Right lung (tissue), 10 donors: ENCODE data around the gene COCH. TPM values are rescaled to one million over a fixed set of nuclear protein-coding genes. Genes with fewer than 3 reads are reported as not detected.

ENCODE experiments used
- DNase-seq, 2 donors: peaks; one replicate each; pipeline ENCODE4 v3.0.0-alpha.2; 2013
- long read RNA-seq, 8 donors: transcript quantifications; one replicate each; lab custom pipeline, GENCODE V29; 2026
- polyA plus RNA-seq, 5 donors: library from polyadenylated mRNA; unstranded; fragments of 120-200 nt; gene quantifications; one replicate each; pipeline versions ENCODE4 v1.2.1 to v1.2.3, GENCODE V29; 2013; ENCODE audit warnings: inconsistent platforms in 1 of 5, low replicate concordance in 1 of 5; ENCODE audit not compliant: insufficient read length in 5 of 5, insufficient read depth in 1 of 5

Gene COCH
- polyA plus RNA-seq = 1 to 10 TPM; 1.1 to 1.8 (median 1.6) TPM
- long read RNA-seq, donor 1 = 0 reads
- long read RNA-seq, donor 2, partial matches to known transcripts = 0 of 2 reads
- long read RNA-seq, donor 2, other reads (novel, unspliced or antisense) = 0 of 2 reads
- long read RNA-seq, donor 3 = 0 reads
- long read RNA-seq, donor 4 = 0 reads
- long read RNA-seq, donor 5, partial matches to known transcripts = 38 of 38 reads
- long read RNA-seq, donor 5, other reads (novel, unspliced or antisense) = 0 of 38 reads
- long read RNA-seq, donor 6 = 0 reads
- long read RNA-seq, donor 7, partial matches to known transcripts = 0 of 1 reads
- long read RNA-seq, donor 7, other reads (novel, unspliced or antisense) = 0 of 1 reads
- long read RNA-seq, donor 8 = 0 reads

DNA sequence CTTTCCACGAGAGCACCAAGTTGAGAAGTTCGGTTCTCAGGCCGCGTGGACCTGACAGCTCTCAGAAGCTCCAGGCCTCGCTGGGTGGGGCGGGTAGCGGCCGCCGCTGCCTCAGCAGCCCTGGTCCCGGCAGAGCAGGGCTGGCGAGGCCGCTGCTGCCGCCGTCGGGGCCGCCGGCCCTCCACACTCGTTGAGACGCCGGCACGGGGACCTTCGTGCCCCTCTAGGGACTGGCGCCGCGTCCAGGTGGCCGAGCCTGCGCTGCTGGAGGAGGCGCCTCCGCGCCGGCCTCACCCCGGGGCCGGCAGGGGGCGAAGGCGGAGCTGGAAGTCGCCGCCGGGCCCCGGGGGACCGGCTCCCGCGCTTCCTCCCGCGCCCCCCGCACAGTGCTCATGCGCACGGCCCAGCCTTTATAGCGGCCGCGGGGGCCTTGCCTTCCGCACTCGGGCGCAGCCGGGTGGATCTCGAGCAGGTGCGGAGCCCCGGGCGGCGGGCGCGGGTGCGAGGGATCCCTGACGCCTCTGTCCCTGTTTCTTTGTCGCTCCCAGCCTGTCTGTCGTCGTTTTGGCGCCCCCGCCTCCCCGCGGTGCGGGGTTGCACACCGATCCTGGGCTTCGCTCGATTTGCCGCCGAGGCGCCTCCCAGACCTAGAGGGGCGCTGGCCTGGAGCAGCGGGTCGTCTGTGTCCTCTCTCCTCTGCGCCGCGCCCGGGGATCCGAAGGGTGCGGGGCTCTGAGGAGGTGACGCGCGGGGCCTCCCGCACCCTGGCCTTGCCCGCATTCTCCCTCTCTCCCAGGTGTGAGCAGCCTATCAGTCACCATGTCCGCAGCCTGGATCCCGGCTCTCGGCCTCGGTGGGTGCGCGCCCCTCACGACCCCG is at the start of gene COCH:
Gene COCH (plus strand): TSS at position 440 of the 879 bp plus-strand sequence. CDS start 380 bp downstream, at position 820.
- DNase-seq = peak in 1 of 2 donors; percentile 16

DNA sequence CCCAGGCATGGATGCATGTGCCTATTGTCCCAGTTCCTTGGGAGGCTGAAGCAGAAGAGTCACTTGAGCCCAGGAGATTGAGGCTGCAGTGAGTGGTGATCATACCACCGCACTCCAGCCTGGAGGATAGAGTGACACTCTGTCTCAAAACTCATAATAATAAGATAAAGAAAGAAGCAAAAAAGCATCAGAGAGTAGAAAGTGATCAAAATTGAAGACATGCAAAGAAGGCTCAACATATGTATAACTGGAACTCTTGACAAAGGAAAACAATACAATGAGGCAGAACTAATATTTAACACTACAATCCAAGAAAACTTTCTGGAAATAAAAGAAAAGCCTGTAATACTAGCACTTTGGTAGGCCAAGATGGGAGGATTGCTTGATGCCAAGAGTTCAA is 48.3 kb upstream of the COCH start:
- no peak for DNase-seq

GRCh38 chr14:30829853-30830252 is 44.5 kb upstream of the COCH start:
- no peak for DNase-seq

DNA sequence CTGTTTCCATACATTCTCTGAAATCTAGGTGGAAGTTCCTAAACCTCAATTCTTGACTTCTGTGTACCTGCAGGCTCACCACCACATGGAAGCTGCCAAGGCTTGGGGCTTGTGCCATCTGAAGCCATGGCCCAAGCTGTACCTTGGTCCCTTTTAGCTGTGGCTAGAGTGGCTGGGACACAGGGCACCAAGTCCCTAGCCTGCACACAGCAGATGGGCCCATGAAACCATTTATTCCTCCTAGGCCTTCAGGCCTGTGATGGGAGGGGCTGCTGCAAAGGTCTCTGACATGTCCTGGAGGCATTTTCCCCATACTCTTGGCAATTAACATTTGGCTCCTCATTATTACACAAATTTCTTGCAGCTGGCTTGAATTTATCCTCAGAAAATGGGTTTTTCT is 40.0 kb upstream of the COCH start:
- DNase-seq = no peak

- no peak for DNase-seq
These were observed 36.0 kb upstream of the COCH start for GRCh38 chr14:30838351-30838750.

DNA sequence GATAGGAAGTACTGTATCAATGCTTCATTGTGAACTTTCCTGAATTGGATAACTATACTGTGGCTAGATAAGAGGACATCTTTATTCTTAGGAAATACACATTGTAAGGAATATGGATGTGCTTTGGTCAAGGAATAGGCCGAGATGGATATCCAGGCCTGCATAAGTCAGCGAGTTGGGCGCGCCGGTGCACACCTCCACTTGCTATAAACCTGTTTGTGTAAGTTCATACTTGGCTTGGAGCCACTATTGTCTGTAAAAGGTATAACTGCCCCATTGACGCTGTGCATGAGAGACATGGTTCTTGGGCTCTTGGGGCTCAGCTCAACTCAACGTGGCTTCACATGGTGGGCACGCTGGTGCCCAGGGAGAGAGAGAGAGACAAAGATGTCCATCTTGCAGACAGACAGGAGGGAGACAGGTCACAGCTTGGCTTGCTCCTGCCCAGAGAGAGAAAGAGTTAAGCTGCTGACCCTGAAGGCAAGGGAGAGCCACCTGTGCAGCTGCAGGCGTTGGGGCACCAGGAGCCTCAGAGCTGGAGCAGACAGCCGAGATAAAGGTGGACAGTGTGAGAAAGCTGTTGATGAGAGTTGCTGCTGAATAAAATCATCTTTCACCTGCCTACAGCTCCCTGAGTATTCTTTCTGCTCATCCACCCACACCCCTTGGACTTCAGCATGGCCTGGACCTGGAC is 34.1 kb upstream of the COCH start:
- DNase-seq = no peak

- DNase-seq = no peak
These were observed 31.9 kb upstream of the COCH start for GRCh38 chr14:30842431-30842830.

DNA sequence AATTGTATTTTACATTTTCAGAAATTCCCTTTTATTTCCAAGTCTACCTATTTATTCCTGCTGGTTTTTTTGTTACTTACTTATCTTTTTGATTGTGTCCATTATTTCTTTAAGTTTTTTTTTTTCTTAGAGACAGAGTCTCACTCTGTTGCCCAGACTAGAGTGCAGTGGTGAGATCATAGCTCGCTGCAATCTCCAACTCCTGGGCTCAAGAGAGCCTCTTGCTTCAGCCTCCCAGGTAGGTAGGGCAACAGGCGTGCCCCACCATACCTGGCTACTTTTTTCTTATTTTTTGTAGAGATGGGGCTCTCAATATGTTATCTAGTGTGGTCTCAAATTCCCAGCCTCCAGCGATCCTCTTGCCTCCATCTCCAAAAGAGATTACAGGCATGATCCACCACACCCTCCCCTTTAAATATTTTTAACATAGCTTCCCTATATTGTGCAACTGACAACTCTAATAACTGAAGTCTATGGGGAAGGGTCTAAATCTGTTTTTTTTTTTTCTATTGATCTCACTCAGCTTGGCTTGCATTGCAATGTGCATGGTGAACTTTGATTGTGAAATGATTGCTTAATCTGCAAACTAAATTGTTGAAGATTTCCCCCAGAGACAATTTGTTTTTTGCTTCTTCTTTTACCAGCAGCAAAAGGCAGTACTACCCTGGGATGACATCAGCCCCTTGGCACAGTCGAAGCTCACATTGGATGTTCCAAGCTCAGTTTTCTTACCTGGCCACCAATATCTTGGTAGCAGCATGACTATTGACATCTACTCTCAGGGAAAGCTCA is 25.7 kb upstream of the COCH start:
- no peak for DNase-seq

- DNase-seq = no peak
These were observed 25.0 kb upstream of the COCH start for GRCh38 chr14:30849354-30849753.

GRCh38 chr14:30849983-30850382 is 24.4 kb upstream of the COCH start:
- no peak for DNase-seq

DNA sequence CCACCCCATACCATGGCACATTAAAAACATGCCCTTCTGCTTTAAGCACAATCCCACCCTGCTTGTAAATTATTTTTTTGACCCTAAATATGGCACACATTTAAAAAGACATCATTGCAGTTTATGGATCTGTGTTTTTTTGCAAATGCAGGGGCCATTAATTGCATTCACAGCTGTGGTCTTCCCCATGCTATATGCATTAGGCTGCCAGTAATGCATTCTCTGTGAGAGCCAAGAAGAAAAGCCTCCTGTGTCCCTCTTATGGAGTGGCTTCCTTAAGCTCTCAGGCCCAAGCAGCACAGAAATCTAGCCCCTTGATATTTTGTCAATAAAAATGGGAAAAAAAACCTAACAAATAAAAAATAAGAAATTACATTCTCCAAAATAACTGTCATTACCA is 20.4 kb upstream of the COCH start:
- no peak for DNase-seq

- DNase-seq = no peak
These were observed 19.9 kb upstream of the COCH start for GRCh38 chr14:30854492-30854891.

GRCh38 chr14:30855345-30856037 is 18.9 kb upstream of the COCH start:
- DNase-seq = no peak

DNA sequence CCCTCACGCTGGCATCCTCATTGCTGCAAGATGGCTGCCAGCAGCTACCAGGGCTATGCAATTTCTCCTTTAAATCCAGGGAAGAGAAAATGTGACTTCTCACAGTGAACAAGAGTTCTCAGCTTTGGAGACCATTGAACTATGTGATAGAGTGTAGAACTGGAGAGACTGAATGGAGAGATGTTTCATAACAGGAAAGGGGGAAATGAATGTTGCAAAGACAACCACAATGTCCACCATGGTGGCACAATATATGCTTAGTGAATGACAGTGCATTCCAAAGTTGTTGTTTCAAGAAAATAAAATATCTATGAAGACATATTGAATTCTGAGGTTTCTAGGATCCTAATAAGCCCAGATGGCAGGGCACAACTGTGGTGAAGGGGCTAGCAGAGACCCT is 13.2 kb upstream of the COCH start:
- DNase-seq = no peak

DNA sequence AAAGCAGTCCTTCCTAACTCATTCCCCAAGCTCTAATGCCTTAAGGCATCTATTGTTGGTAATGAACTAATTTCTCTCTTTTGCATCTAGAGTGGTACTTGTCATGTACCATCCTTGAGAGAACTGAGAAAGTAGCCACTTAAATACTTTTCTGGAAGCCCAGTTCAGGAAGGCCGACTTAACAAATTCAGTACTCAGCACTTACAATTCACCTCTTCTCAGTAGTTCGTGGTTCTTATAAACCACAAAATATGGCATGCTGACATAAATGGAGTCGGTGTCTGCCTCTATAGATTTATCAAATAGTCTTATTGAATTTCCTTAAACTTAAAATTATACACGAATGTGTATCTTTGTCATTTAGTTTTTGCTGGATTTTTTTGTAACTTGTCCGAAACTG is 9.4 kb upstream of the COCH start:
- no peak for DNase-seq

DNA sequence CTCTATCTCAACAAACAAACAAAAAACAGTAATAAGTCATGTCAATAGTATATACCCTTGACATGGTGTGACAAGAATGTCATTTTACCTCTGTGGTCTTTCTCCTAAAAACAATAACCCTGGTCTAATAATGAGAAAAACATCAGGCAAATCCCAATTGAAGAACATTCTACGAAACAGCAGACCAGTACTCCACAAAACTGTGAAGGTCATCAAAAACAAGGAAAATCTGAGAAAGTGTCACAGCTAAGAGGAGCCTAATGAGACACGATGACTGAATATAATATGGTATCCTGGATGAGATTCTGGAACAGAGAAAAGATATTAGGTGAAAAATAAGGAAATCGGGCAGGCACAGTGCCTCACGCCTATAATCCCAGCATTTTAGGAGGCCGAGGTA is 5.6 kb upstream of the COCH start:
- no peak for DNase-seq

DNA sequence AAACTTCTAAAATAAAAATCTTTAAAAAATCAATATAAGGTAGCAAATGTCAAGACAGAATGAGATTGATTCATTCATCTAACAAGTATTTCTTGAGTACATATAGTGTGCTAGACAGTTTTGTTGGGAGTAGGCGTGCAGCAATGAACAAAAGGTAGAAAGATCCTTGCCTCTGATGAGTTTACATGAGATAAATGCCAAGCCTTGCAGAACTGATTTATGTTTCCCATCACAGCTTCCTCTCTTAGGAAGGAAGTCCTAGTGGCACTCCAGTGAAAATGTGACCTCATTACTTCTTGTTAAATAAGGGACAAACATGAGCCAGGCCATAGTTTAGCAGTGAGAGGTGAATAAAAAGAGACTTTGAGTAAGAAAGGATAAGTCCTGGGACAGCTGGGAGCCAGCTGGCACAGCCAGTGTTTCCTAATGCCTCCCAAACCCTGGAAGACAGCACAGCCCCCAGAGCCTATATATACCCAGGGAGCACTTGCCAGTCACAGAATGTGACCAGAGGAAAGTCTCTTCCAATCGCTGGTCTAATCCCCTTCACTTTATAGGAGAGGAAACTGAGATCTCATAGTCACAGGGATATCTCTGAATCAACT is 4.7 kb upstream of the COCH start:
- DNase-seq = no peak

DNA sequence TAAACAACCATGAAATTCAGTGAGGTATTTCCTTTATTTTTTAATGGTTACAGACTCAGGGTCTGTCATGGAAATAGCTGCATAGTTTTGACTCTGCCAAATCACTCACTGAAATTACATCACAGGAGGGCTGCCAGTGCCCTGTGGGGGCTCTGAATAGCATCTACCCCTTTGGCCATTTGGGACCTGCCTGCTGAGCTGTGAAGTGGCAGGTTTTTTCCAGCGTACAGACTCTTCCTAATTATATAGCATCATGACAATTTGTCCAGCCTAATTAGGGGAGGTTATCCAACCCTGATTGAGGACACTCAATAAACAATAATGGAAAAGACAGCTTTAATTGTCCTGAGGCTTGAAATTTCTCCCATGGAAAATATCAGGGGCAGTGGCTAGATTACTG is 1.8 kb upstream of the COCH start:
- no peak for DNase-seq

DNA sequence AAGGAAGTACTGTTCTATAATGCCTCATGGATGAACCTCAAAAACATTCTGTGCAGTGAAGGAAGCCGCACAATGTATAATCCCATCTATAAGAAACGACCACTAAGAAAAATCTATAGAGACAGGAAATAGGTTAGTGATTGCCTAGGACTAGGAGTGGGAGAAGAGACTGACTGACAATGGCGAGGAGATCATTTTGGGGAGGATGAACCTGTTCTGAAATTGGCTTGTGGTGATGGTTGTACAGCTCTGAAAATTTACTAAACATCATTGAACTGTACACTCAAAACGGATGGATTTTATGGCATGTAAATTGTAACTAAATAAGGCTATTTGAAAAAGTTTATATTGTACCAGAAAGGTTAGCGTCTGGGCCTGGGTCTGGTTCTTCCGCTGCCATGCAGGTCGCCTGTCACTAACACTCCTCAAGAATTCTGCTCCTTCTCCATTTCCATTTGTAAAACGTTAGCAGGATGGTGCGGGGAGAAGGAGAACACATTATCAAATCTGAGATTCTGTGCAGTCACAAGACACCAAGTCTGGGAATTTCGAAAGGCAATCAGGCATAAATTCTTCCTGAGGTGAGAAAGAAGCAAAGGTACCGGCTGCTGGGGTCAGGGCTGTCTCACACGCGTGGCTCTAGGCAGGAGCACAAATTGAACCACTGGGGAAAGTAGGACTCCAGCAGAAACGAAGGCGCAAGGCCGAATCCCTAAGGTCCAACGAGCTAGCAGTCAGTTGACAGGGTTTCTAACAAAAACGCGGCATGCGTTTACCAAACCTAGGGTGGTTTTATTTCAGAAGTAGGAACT is 845 bp upstream of the COCH start:
- DNase-seq = no peak
